ENCODE results near the gene CDC42EP2. TPM values are rescaled to one million over a fixed set of nuclear protein-coding genes. Genes with fewer than 3 reads are reported as not detected.
A peak's percentile ranks its signal among the peaks of the same experiment; 100 is the strongest.

Gene CDC42EP2
- total RNA-seq, 1 donor from 2014 or later, result 6.1 TPM

DNA sequence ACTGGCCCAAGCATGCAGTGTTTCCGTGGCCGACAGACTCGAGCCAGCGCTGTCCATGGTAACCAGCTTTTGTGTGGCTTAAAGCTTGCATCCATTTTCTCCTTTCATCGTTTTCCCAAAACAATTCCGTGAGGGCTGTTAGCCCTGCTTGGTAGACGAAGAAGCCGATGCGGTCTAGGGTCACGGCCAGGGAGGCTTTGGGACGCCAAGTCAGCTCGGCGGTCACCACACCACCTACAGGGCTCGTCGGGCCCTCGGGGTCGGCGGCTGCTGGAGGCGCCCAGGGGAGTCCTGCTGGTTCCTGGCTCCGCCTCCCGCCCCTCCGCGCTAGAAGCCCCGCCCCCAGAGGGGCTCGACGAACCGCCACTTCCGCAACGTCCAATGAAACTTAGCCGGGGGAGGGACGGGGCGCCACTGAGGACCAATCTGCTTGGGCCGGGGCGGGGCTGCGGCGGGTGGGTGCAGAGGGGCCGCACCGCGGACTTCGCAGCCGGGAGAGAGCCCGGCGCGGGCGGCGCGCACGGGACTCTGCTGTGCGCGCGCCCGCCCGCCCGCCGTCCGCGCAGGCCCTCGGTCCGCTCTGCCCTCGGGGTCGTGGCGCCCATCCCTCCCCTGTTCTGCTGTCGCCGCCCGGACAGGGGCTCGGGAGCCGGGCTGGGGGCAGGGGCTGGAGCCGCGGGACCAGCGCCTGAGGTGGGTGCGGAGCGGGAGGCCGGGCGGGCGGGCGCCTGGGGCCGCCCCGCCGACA is 39.8 kb downstream of the CDC42EP2 start, which contains the start of gene TIGD3:
TSS of gene TIGD3 (plus strand) at position 487 of the 748 bp plus-strand sequence. CDS start 1,058 bp downstream, outside the sequence.
- FAIRE-seq, result no peak
- DNase-seq (ENCODE audit: low spot score in 2 of 2), result peak; percentile 98 to 99

DNA sequence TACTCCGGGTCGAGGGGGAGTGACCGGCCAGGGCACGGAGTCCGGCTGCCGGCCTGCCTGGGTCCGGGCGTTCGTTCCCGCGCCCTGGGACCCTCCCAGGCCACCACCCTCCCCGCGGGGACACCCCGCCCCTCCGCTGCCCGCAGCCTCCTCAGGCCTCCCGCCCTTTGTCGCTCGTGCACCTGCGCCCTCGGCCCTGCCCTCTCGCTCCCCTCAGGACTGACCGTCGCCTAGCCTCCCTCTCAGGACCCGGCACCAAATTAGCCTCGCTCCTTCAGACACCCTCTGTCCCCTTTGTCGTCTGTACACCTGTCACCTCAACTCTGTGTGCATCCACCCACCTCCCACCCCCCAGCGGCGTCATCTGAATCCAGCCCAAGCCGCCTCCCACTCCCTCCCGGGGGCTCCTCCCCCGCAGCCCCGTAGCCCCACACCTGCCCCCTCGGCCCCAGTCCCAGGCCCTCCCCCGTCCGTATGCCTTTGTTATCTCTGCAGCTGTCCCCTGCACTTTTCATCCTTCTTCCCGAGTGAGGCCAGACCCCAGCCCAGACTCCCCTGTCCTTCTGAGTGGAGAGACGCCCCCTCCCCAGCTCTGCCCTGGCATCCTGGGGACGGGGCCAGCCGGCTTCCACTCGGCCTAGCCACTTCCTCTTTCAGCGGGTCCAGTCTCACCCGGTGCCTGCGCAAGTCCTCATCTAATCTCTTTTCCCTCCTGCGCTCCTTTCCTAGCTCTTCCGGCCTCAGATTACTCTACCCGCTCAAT is 40.5 kb downstream of the CDC42EP2 start:
- DNase-seq (ENCODE audit: low spot score in 2 of 2), result peak; percentile 52 to 65
- FAIRE-seq, result no peak

DNA sequence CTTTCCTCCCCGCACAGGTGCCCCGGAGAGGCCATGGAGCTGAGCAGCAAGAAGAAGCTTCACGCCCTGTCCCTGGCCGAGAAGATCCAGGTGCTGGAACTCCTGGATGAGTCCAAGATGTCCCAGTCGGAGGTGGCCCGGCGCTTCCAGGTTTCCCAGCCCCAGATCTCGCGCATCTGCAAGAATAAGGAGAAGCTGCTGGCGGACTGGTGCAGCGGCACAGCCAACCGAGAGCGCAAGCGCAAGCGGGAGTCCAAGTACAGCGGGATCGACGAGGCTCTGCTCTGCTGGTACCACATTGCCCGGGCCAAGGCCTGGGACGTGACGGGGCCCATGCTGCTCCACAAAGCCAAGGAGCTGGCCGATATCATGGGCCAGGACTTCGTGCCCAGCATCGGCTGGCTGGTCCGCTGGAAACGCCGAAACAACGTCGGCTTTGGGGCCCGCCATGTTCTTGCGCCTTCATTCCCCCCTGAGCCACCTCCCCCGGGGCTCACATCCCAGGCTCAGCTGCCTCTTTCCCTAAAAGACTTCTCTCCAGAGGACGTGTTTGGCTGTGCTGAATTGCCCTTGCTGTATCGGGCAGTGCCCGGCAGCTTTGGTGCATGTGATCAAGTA is 41.2 kb downstream of the CDC42EP2 start:
- FAIRE-seq (no peak), DNase-seq (ENCODE audit: low spot score in 2 of 2) (no peak)

DNA sequence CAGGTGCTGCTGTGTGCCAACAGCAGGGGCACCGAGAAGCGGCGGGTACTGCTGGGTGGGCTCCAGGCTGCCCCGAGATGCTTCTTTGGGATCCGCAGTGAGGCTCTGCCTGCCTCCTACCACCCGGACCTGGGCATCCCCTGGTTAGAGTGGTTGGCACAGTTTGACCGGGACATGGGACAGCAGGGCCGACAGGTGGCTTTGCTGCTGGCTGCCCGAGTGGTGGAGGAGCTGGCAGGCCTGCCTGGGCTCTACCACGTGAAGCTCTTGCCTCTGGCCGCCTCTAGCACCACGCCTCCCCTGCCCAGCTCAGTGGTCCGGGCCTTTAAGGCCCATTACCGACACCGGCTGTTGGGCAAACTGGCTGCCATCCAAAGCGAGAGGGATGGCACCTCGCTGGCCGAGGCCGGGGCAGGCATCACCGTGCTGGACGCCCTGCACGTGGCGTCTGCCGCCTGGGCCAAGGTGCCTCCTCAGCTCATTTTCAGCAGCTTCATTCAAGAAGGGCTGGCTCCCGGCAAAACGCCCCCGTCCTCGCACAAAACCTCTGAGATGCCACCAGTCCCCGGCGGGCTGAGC is 41.8 kb downstream of the CDC42EP2 start:
- no peak for DNase-seq (ENCODE audit: low spot score in 2 of 2)
- no peak for FAIRE-seq

DNA sequence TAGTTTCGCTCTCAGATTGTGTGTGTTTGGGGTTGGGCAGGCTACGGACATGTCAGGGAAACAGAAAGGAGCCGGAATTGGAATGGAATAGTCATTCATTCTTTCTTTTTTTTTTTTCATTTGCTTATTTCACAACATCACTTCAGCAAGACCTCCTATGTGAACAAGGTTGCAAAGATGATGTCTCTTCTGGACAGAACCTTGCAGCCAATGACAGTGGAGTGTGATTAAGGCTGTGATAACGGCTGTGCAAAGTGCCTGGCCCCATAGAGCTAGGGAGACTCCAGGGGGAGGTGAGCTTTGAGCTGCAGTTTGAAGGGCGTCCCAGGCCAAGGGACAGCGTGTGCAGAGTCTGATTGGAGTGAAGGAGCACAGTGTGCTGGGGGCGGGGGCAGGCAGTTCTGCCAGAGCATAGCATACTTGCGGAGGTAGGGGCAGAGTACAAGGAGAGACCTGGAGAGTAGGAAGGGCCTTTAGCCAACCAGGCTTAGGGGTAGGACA is 43.2 kb downstream of the CDC42EP2 start:
- DNase-seq (ENCODE audit: low spot score in 2 of 2), result no peak
- FAIRE-seq, result no peak

DNA sequence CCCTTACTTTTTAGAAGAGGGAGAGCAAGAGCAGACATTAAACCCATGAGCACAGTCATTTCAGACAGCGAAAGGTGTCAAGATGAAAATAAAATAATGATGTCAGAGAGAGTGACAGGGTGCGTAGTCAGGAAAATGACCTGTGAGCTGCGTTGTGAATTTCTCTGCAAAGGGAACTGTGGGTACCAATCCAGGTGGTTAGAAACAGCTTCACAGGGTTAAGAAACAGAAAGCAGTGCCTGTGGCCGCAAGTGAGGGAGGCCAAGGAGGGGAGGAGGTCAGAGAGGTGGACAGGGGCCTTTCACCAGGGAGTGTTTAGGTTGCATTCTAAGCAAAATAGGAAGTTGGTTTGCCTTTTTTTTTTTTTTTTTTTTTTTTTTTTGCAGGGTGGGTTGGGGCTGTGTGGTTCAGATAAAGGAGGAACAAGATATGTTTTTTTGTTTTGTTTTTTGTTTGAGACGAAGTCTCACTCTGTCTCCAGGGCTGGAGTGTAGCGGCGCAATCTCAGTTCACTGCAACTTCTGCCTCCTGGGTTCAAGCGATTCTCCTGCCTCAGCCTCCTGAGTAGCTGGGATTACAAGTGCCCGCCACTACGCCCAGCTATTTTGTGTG is 47.8 kb downstream of the CDC42EP2 start:
- FAIRE-seq, result no peak

DNA sequence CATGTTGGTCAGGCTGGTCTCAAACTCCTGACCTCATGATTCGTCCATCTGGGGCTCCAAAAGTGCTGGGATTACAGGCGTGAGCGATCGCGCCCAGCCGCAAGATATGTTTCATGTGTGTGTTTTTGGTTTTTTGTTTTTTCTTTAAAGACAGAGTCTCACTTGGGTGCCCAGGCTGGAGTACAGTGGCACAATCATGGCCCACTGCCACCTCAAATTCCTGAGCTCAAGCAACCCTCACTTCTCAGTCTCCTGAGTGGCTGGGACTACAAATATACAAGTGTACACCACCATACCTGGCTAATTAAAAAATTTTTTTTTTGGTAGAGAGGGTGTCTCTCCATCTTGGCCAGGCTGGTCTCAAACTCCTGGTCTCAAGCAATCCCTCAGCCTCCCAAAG is 48.3 kb downstream of the CDC42EP2 start:
- DNase-seq (ENCODE audit: low spot score in 2 of 2) (no peak), FAIRE-seq (no peak)

More for the DNA sequence above, 47.8 kb downstream of the CDC42EP2 start:
- no peak for DNase-seq (ENCODE audit: low spot score in 2 of 2)

DNA sequence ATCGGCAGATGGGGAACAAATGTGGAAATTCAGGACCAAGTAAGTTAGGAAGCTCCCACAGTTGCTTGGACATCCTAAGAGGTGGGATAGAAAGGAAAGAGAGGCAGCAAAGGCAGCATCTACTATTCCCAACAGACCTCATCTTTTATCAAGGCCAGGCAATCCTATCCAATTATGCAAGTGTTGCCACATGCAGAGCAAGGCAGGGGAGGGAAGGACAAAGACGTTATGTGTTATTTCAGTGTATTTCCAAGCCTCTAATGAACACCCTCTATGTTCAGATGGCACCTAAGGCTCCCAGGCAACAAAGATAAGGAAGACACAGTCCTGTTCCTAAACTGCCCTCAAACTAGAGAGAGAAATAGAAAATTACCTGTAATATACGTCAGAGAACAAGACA is 49.1 kb downstream of the CDC42EP2 start:
- no peak for FAIRE-seq

DNA sequence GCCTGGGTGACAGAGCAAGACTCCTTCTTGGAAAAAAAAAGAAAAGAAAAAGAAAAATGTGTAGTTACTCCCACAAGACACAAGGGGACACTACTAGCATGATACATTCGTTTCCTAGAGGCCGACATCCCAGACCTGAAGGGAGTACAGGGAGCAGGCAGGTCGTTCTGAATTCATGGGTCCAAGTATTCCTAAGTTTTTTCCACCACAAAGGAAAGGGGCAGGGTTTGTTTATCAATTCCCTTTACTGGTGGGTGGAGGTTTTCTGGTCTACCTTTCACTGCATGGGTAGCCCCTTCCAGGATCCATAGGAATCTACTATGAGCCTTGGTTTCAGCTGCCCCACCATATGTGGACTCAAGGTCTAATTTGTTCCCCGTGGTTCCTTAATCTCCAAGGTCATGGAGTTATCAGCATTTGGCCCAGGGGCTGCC is 51.7 kb downstream of the CDC42EP2 start:
- DNase-seq (ENCODE audit: low spot score in 2 of 2) (peak; percentile 79 to 89), FAIRE-seq (no peak)

More for the DNA sequence above, 49.1 kb downstream of the CDC42EP2 start:
- no peak for DNase-seq (ENCODE audit: low spot score in 2 of 2)

DNA sequence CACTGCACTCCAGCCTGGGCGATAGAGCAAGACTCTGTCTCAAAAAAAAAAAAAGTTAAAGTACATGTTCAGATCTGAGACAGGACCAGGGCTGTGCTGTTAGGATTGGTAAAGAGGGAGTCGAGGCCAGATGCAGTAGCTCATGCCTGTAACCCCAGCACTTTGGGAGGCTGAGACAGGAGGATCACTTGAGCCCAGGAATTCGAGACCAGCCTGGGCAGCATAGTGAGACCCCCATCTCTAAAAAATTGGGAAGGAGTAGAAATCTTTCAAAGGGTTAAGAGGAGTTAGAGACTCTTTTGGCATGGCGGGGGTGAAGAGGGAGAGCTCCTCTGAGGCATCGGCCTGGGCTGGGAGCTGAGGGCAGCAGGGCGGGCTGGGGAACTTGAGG is 56.0 kb downstream of the CDC42EP2 start:
- DNase-seq (ENCODE audit: low spot score in 2 of 2) (no peak), FAIRE-seq (no peak)

Other genes starting within 250 kb of the CDC42EP2 start
- 1.6 TPM for gene CDCA5, start 230.8 kb upstream of the CDC42EP2 start, total RNA-seq
- 11.8 TPM for gene ZFPL1, start 230.6 kb upstream of the CDC42EP2 start, total RNA-seq
- gene VPS51, start 218.7 kb upstream of the CDC42EP2 start, total RNA-seq, result 229 TPM
- 54.6 TPM for gene TM7SF2, start 203.0 kb upstream of the CDC42EP2 start, total RNA-seq
- 6.1 TPM for gene ZNHIT2, start 197.2 kb upstream of the CDC42EP2 start, total RNA-seq
- gene FAU, start 192.7 kb upstream of the CDC42EP2 start, total RNA-seq, result 251 TPM
- gene MRPL49, start 192.5 kb upstream of the CDC42EP2 start, total RNA-seq, result 29.3 TPM
- gene SYVN1, start 180.3 kb upstream of the CDC42EP2 start, total RNA-seq, result 7.7 TPM
- not detected for gene SPDYC, start 144.6 kb upstream of the CDC42EP2 start, total RNA-seq
- gene CAPN1, start 132.9 kb upstream of the CDC42EP2 start, total RNA-seq, result 48.5 TPM
- 2.9 TPM for gene POLA2, start 52.9 kb upstream of the CDC42EP2 start, total RNA-seq
- gene DPF2, start 19.0 kb downstream of the CDC42EP2 start, total RNA-seq, result 17.5 TPM
- gene TIGD3, start 39.9 kb downstream of the CDC42EP2 start, total RNA-seq, result 5.3 TPM
- 0.41 TPM for gene SLC25A45, start 67.8 kb downstream of the CDC42EP2 start, total RNA-seq
- gene FRMD8, start 71.8 kb downstream of the CDC42EP2 start, total RNA-seq, result 8.2 TPM
- gene NEAT1, start 107.9 kb downstream of the CDC42EP2 start, total RNA-seq, result 1.6 TPM
- 6,549 TPM for gene MALAT1, start 184.2 kb downstream of the CDC42EP2 start, total RNA-seq
- 39.1 TPM for gene SCYL1, start 210.2 kb downstream of the CDC42EP2 start, total RNA-seq
- gene LTBP3, start 243.5 kb downstream of the CDC42EP2 start, total RNA-seq, result 17.5 TPM